Upper lobe of left lung (tissue), 6 donors: Measurements from ENCODE around the gene FRZB. TPM values are rescaled to one million over a fixed set of nuclear protein-coding genes. Genes with fewer than 3 reads are reported as not detected.
"Not testable (repeated sequence)": the region's sequence is repeated elsewhere in the genome, so short reads cannot be mapped to it uniquely, and the experiment has no call there.

Source experiments
- ATAC-seq, 2 donors: fragments of 200-7000 bp; cut with Tn5 transposase; one replicate each; pipeline ENCODE4 v1.9.1; 2022; ENCODE audit warnings: mild to moderate bottlenecking in 2 of 2, moderate library complexity in 2 of 2; ENCODE audit not compliant: low FRiP score in 2 of 2
- DNase-seq, 2 donors: peaks; one replicate each; pipeline ENCODE4 v3.0.0-alpha.2; 2019 to 2020
- H3K27ac ChIP-seq, 4 donors: fragments of 200-600 bp; sonication (generic); one replicate each; pipeline ENCODE4 v1.5.1; 2016 to 2019
- H3K27me3 ChIP-seq, 4 donors: fragments of 200-600 bp; sonication (generic); one replicate each; pipeline ENCODE4 v1.5.1; 2017 to 2019
- H3K36me3 ChIP-seq, 4 donors: fragments of 200-600 bp; sonication (generic); one replicate each; pipeline ENCODE4 v1.5.1; 2016 to 2019
- H3K4me1 ChIP-seq, 4 donors: fragments of 200-600 bp; sonication (generic); one replicate each; pipeline ENCODE4 v1.5.1; 2018 to 2019
- H3K4me3 ChIP-seq, 4 donors: fragments of 200-600 bp; sonication (generic); one replicate each; pipeline ENCODE4 v1.5.1; 2017 to 2019; ENCODE audit warnings: mild to moderate bottlenecking in 2 of 4, moderate library complexity in 1 of 4
- H3K9me3 ChIP-seq, 4 donors: fragments of 200-600 bp; sonication (generic); one replicate each; pipeline ENCODE4 v1.5.1; 2018 to 2019
- CTCF ChIP-seq, 6 experiments: fragments of 450-650 bp in 4 of 6; fragments of 200-600 bp in 2 of 6; sonication (generic) in 2 of 6; IDR thresholded peaks; one replicate each; pipeline ENCODE4 v1.5.1; 2016 to 2019; ENCODE audit warnings: antibody characterized with exemption in 6 of 6
- EP300 ChIP-seq, 4 donors: sonication (generic); formaldehyde crosslinking; IDR thresholded peaks; one replicate each; pipeline ENCODE4 v1.5.1; 2017; ENCODE audit warnings: antibody characterized with exemption in 4 of 4, control low read depth in 2 of 4
- POLR2A ChIP-seq, 4 donors: fragments of 450-650 bp; IDR thresholded peaks; one replicate each; pipeline ENCODE4 v1.5.1; 2016 to 2017; ENCODE audit warnings: antibody characterized with exemption in 4 of 4, mild to moderate bottlenecking in 2 of 4
- POLR2AphosphoS5 ChIP-seq, 2 donors: sonication (generic); formaldehyde crosslinking; IDR thresholded peaks; one replicate each; pipeline ENCODE4 v1.5.1; 2017; ENCODE audit warnings: antibody characterized with exemption in 2 of 2
- WGBS, 2 donors: methylation state at CpG; one replicate each; pipeline ENCODE4 v1.1.5; 2017 to 2018; 5-methylcytosine and 5-hydroxymethylcytosine counted together
- total RNA-seq, 6 donors: library from RNA; depleted of rRNA in 4 of 6; stranded (reverse); fragments of >200 nt in 4 of 6; gene quantifications; one replicate each; pipeline versions ENCODE4 v1.1.0 to v1.2.1, GENCODE V29; 2016 to 2021
- donor health status: DM: no; HTN: no; CAD: no; lungs with moderate emphysema.
- donor health status: DM: no; HTN: yes; CAD: no; lungs with severe emphysema.

FRZB gene
- total RNA-seq, 6 donors from 2014 or later = 0.39 to 5.7 (median 3.3) TPM; not detected in 1

- H3K4me1 ChIP-seq = no peaks in the 10 kb centered on the region
- DNase-seq (no peak), ATAC-seq (no peak)
- H3K9me3 ChIP-seq = no peaks in the 10 kb centered on the region
- no peak overlapping the region for H3K4me3 ChIP-seq
- TF ChIP-seq POLR2AphosphoS5 (IDR thresholded peaks at IDR 0.05) (no peak), CTCF (IDR thresholded peaks at IDR 0.05) (no peak), POLR2A (IDR thresholded peaks at IDR 0.05) (no peak), EP300 (IDR thresholded peaks at IDR 0.05) (no peak)
- H3K27me3 ChIP-seq = no peaks in the 10 kb centered on the region
- H3K36me3 ChIP-seq = no peaks in the 10 kb centered on the region
- WGBS, 2 donors = 92 to 93% methylated on average over 6 of the region's 6 CpGs
- H3K27ac ChIP-seq = no peak overlapping the region
Observed at GRCh38 chr2:182895798-182896197, 29.4 kb upstream of the FRZB start.

GRCh38 chr2:182895169-182895568, 28.7 kb upstream of the FRZB start:
- no peak overlapping the region for H3K27ac ChIP-seq

DNA sequence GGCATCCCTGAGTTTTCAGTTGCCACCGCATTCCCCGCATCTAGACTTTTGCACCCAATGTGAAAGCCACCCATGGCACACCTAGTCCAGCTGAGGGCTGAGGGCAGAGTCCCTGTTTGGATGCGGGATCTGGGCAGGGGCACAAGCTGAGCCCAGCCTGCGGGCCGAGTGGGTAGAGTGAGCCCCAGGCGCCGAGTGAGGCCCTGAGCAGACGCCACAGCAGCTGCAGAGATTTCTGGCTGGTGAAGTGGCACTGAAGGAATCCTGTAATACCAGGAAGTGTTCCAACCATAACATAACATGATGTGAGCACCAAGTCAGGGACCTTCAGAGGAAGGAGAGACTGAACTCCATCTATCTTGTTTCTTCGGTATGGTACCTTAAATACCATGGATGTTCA, 27.7 kb upstream of the FRZB start:
- no peak overlapping the region for H3K27ac ChIP-seq
- no peak for TF ChIP-seq EP300 (IDR thresholded peaks at IDR 0.05)
- TF ChIP-seq POLR2AphosphoS5 (IDR thresholded peaks at IDR 0.05) = no peak
- TF ChIP-seq POLR2A (IDR thresholded peaks at IDR 0.05) = no peak
- no peak for TF ChIP-seq CTCF (IDR thresholded peaks at IDR 0.05)
- H3K4me1 ChIP-seq = no peaks in the 10 kb centered on the region
- no peaks in the 10 kb centered on the region for H3K36me3 ChIP-seq
- H3K9me3 ChIP-seq = no peaks in the 10 kb centered on the region
- peak in 1 of 2 donors; percentile 60 for DNase-seq
- H3K27me3 ChIP-seq = no peaks in the 10 kb centered on the region
- ATAC-seq = no peak
- H3K4me3 ChIP-seq = no peak overlapping the region
- WGBS, 2 donors = 87 to 97% methylated on average over 9 of the region's 9 CpGs

More at GRCh38 chr2:182895169-182895568, 28.7 kb upstream of the FRZB start:
- ATAC-seq (no peak), DNase-seq (no peak)
- no peak for TF ChIP-seq POLR2A (IDR thresholded peaks at IDR 0.05)
- no peak for TF ChIP-seq CTCF (IDR thresholded peaks at IDR 0.05)
- no peak for TF ChIP-seq EP300 (IDR thresholded peaks at IDR 0.05)
- no peak for TF ChIP-seq POLR2AphosphoS5 (IDR thresholded peaks at IDR 0.05)
- H3K27me3 ChIP-seq = no peaks in the 10 kb centered on the region
- H3K36me3 ChIP-seq = no peaks in the 10 kb centered on the region
- no peak overlapping the region for H3K4me3 ChIP-seq
- H3K9me3 ChIP-seq = no peaks in the 10 kb centered on the region
- WGBS, 2 donors = 93 to 94% methylated on average over 4 of the region's 4 CpGs
- H3K4me1 ChIP-seq = no peaks in the 10 kb centered on the region

DNA sequence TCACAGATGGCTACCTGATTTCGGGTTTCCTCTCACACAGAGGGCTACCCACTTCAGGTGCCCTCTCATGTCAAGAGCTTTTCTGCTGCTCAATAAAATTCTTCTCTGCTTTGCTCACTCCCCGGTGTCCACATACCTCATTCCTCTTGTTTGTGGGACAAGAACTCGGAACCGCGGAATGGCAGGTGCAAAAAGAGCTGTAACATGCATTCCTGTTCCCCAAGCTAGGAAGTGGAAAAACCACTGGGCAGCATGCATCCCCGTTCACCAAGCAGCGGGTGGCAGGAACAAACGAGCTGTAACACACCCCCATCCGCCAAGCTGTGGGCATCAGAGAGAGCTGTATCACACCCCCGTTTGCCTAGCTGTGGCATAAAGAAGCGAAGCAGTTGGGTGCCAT, 27.2 kb upstream of the FRZB start:
- ATAC-seq (no peak), DNase-seq (no peak)
- no peak overlapping the region for H3K27ac ChIP-seq
- no peaks in the 10 kb centered on the region for H3K27me3 ChIP-seq
- 79 to 89% methylated on average over 5 to 11 of the region's 11 CpGs for WGBS, 2 donors
- H3K4me1 ChIP-seq = no peaks in the 10 kb centered on the region
- H3K4me3 ChIP-seq = no peak overlapping the region
- no peaks in the 10 kb centered on the region for H3K36me3 ChIP-seq
- TF ChIP-seq EP300 (IDR thresholded peaks at IDR 0.05) = no peak
- no peaks in the 10 kb centered on the region for H3K9me3 ChIP-seq

- not testable (repeated sequence) for H3K27ac ChIP-seq, H3K9me3 ChIP-seq
- WGBS, 2 donors = 87 to 90% methylated on average over 7 of the region's 7 CpGs
Observed at GRCh38 chr2:182893035-182893434, 26.6 kb upstream of the FRZB start.

DNA sequence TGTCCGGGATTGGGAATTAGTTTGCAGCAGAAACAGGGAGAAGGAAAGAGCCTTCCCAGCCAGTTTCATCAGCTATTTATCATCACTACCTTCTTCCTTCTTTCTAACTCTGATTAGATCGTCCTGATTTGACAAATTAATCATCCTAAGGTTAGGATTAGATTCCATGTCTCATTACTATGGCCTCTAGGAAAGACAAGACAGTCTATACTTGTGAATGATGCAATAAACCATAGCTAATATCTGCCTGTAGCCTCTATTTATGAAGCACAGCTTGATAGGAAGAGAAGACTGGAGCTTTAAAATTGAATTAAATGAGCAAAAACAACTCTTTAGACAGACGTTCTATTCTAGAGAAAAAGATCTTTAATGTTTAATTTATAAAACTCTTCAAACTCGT, 25.2 kb upstream of the FRZB start:
- Histone ChIP-seq H3K9me3 (no peaks in the 10 kb centered on the region), H3K4me3 (no peak overlapping the region), H3K36me3 (no peaks in the 10 kb centered on the region), H3K27ac (no peak overlapping the region), H3K4me1 (no peaks in the 10 kb centered on the region), H3K27me3 (no peaks in the 10 kb centered on the region)
- 70% methylated on average over 4 of the region's 4 CpGs for WGBS, 2 donors
- DNase-seq (no peak), ATAC-seq (no peak)
- no peak for TF ChIP-seq POLR2AphosphoS5 (IDR thresholded peaks at IDR 0.05)
- no peak for TF ChIP-seq POLR2A (IDR thresholded peaks at IDR 0.05)
- TF ChIP-seq CTCF (IDR thresholded peaks at IDR 0.05) = no peak
- no peak for TF ChIP-seq EP300 (IDR thresholded peaks at IDR 0.05)

More at GRCh38 chr2:182893035-182893434, 26.6 kb upstream of the FRZB start:
- DNase-seq, ATAC-seq, H3K36me3 ChIP-seq, H3K27me3 ChIP-seq, H3K4me1 ChIP-seq, H3K4me3 ChIP-seq: not testable (repeated sequence)
